CD8-positive, alpha-beta memory T cell (primary cell): Measurements from ENCODE around the gene PPAN. TPM values are rescaled to one million over a fixed set of nuclear protein-coding genes. Genes with fewer than 3 reads are reported as not detected.

Experiments
- CTCF ChIA-PET: fragments of 350-600 bp; sonication (Branson Sonifier 250); formaldehyde crosslinking; loops from one replicate; lab custom pipeline; 2021; ENCODE audit warnings: antibody characterized with exemption; lab: Charles Lee
- POLR2A ChIA-PET: fragments of 350-600 bp; sonication (Branson Sonifier 250); formaldehyde crosslinking; loops from one replicate; lab custom pipeline; 2021; ENCODE audit warnings: antibody characterized with exemption; lab: Charles Lee
- DNase-seq, 5 donors: peaks; one replicate each; pipeline versions ENCODE4 v3.0.0 to v3.0.0-alpha.2; 2020 to 2022; ENCODE audit warnings: mixed read lengths in 1 of 5
- H3K27ac ChIP-seq: one replicate; pipeline ENCODE4 v1.7.0; 2013; ENCODE audit warnings: low read depth, mild to moderate bottlenecking, low read length, moderate library complexity
- H3K27me3 ChIP-seq: 2 replicates; pipeline ENCODE4 v1.7.0; 2013; ENCODE audit warnings: low read length, mild to moderate bottlenecking; ENCODE audit not compliant: insufficient read depth, poor library complexity, severe bottlenecking
- H3K36me3 ChIP-seq: 2 replicates; pipeline ENCODE4 v1.7.0; 2013; ENCODE audit warnings: mild to moderate bottlenecking, low read length, moderate library complexity; ENCODE audit not compliant: insufficient read depth
- H3K4me1 ChIP-seq: 2 replicates; pipeline ENCODE4 v1.7.0; 2013; ENCODE audit warnings: mild to moderate bottlenecking, low read length, moderate library complexity; ENCODE audit not compliant: insufficient read depth
- H3K4me3 ChIP-seq: 2 replicates; pipeline ENCODE4 v1.7.0; 2013; ENCODE audit warnings: mild to moderate bottlenecking, low read length
- H3K9me3 ChIP-seq: 2 replicates; pipeline ENCODE4 v1.7.0; 2013; ENCODE audit warnings: mild to moderate bottlenecking, low read length
- H3K27ac Mint-ChIP-seq, 8 donors: one replicate each; pipeline ENCODE4 v1.8.0; 2020 to 2021; ENCODE audit warnings: mixed read lengths in 8 of 8, mild to moderate bottlenecking in 6 of 8, inconsistent platforms in 3 of 8, moderate library complexity in 3 of 8
- H3K27me3 Mint-ChIP-seq, 2 donors: one replicate each; pipeline ENCODE4 v1.8.0; 2020 to 2021; ENCODE audit warnings: mixed read lengths in 2 of 2, mild to moderate bottlenecking in 1 of 2, moderate library complexity in 1 of 2
- H3K36me3 Mint-ChIP-seq, 3 donors: one replicate each; pipeline ENCODE4 v1.8.0; 2020 to 2021; ENCODE audit warnings: mixed read lengths in 3 of 3, inconsistent platforms in 1 of 3, mild to moderate bottlenecking in 1 of 3
- H3K4me1 Mint-ChIP-seq, 3 donors: one replicate each; pipeline ENCODE4 v1.8.0; 2020 to 2021; ENCODE audit warnings: mixed read lengths in 3 of 3, inconsistent platforms in 1 of 3, mild to moderate bottlenecking in 1 of 3
- H3K4me3 Mint-ChIP-seq, 7 donors: one replicate each; pipeline ENCODE4 v1.8.0; 2020 to 2021; ENCODE audit warnings: mixed read lengths in 7 of 7, mild to moderate bottlenecking in 6 of 7, moderate library complexity in 4 of 7, inconsistent platforms in 2 of 7
- H3K9me3 Mint-ChIP-seq, 5 donors: one replicate each; pipeline ENCODE4 v1.8.0; 2020 to 2022; ENCODE audit warnings: mixed read lengths in 5 of 5, mild to moderate bottlenecking in 3 of 5, moderate library complexity in 2 of 5, inconsistent platforms in 1 of 5
- polyA plus RNA-seq: library from polyadenylated mRNA; unstranded; fragments of 300-500 nt; fragmentation: Illumina TruSeq; gene quantifications from one replicate; pipeline ENCODE4 v1.2.3, GENCODE V29; 2021
- total RNA-seq, 2 experiments: library from RNA; stranded (reverse); gene quantifications; one replicate each; pipeline ENCODE4 v1.2.3, GENCODE V29; 2021

PPAN gene
- total and polyA plus RNA-seq, 3 experiments from 2014 or later: 47.4 to 284 (median 273) TPM

- H3K36me3 ChIP-seq: peaks cover 59% of the 10 kb centered on the region
- H3K4me3 ChIP-seq: peak overlapping the region; percentile 49
- no peaks in the 10 kb centered on the region for H3K27me3 ChIP-seq
- Mint-ChIP-seq H3K27ac (peak overlapping the region; percentile 95 to 100 (median 98)), H3K4me1 (peaks cover 31 to 62% (median 48%) of the 10 kb centered on the region in 3 donors), H3K4me3 (peak overlapping the region; percentile 31 to 88 (median 80)), H3K27me3 (no peaks in the 10 kb centered on the region), H3K36me3 (peaks cover 7 to 79% (median 16%) of the 10 kb centered on the region in 3 donors), H3K9me3 (no peaks in the 10 kb centered on the region)
- CTCF ChIA-PET: interaction anchor here (0.6 to 5.0 kb wide), 21 partner anchors 10 to 155 kb away, joined by 3 to 27 read pairs (median 4); partner anchors contain the start of gene DNMT1
- peaks cover 61% of the 10 kb centered on the region for H3K4me1 ChIP-seq
- no peaks in the 10 kb centered on the region for H3K9me3 ChIP-seq
- peak; percentile 23 to 72 (median 67) for DNase-seq
- POLR2A ChIA-PET: interaction anchor here (0.5 to 2.4 kb wide), 20 partner anchors 11 to 586 kb away, joined by 3 to 16 read pairs (median 5); partner anchors contain the start of genes DNMT1, EIF3G and MRPL4
- H3K27ac ChIP-seq: peak overlapping the region; percentile 71
Measured at GRCh38 chr19:10142701-10143375, 36.7 kb downstream of the PPAN start.

DNA sequence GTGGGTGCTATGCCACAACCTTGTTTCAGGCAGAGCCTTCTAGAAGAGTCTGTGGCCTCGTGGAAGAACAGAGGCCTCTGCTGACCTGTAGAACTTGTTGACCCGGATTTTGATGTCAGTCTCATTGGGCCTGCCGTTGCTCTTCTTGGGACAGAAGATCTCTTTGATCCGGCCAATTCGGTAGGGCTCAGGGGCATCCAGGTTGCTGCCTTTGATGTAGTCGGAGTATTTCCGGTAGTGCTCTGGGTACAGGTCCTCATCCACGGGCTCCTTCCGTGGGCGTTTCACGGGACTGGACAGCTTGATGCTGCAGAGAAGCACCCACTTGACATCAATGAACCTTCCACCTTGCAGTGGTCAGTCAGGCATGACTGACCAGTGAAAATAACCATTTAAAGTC, 37.5 kb downstream of the PPAN start:
- H3K27me3 Mint-ChIP-seq: no peaks in the 10 kb centered on the region
- H3K27ac Mint-ChIP-seq: peak overlapping the region; percentile 95 to 100 (median 98)
- no peaks in the 10 kb centered on the region for H3K9me3 Mint-ChIP-seq
- no peaks in the 10 kb centered on the region for H3K9me3 ChIP-seq
- peaks cover 31 to 60% (median 48%) of the 10 kb centered on the region in 3 donors for H3K4me1 Mint-ChIP-seq
- no peaks in the 10 kb centered on the region for H3K27me3 ChIP-seq
- H3K27ac ChIP-seq: peak overlapping the region; percentile 71
- peaks cover 61% of the 10 kb centered on the region for H3K4me1 ChIP-seq
- POLR2A ChIA-PET: interaction anchor here (0.6 to 1.5 kb wide), 10 partner anchors 11 to 282 kb away, joined by 3 to 8 read pairs (median 5); partner anchors contain the start of genes DNMT1 and MRPL4
- H3K36me3 ChIP-seq: peaks cover 57% of the 10 kb centered on the region
- H3K4me3 ChIP-seq: peak overlapping the region; percentile 5
- peak overlapping the region; percentile 51 to 88 (median 80) for H3K4me3 Mint-ChIP-seq
- no peak for DNase-seq
- CTCF ChIA-PET: interaction anchor here (1.0 to 5.0 kb wide), 17 partner anchors 10 to 115 kb away, joined by 3 to 27 read pairs (median 5); partner anchors contain the start of gene DNMT1
- H3K36me3 Mint-ChIP-seq: peaks cover 7 to 77% (median 19%) of the 10 kb centered on the region in 3 donors

DNA sequence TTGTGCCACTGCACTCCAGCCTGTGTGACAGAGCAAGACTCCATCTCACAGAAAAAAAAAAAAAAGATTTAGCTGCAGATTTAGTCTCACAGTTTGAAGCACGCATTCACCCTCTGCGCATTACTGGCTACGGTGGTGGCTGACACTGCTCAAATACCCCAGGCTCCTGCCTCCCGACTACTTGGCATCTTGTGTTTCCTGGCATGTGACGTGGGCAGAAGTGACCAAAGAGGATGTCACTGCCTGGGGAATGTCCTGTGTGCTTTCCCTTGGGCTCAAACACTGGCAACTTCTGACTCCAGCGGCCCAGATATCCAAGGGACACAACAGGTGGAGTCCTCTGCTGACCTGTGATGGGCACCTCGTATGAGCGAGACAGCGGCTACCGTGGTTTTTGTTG, 38.2 kb downstream of the PPAN start:
- Histone ChIP-seq H3K36me3 (peaks cover 53% of the 10 kb centered on the region), H3K27me3 (no peaks in the 10 kb centered on the region), H3K9me3 (no peaks in the 10 kb centered on the region), H3K4me1 (peaks cover 56% of the 10 kb centered on the region), H3K27ac (no peak overlapping the region), H3K4me3 (no peak overlapping the region)
- DNase-seq: no peak
- Mint-ChIP-seq H3K27ac (peak overlapping the region; percentile 88 to 100 (median 97)), H3K4me3 (peak overlapping the region in 3 of 7 donors; percentile 12 to 56 (median 37)), H3K9me3 (no peaks in the 10 kb centered on the region), H3K27me3 (no peaks in the 10 kb centered on the region), H3K36me3 (peaks cover 7 to 74% (median 19%) of the 10 kb centered on the region in 3 donors), H3K4me1 (peaks cover 31 to 53% (median 48%) of the 10 kb centered on the region in 3 donors)
- CTCF ChIA-PET: interaction anchor here (2.0 to 5.0 kb wide), 3 partner anchors 24 to 48 kb away, joined by 8 to 27 read pairs (median 8); no protein-coding TSS in a partner anchor
- POLR2A ChIA-PET: interaction anchor here (0.6 to 1.3 kb wide), 3 partner anchors 15 to 202 kb away, joined by 3 to 4 read pairs (median 3); partner anchors contain the start of gene MRPL4

DNA sequence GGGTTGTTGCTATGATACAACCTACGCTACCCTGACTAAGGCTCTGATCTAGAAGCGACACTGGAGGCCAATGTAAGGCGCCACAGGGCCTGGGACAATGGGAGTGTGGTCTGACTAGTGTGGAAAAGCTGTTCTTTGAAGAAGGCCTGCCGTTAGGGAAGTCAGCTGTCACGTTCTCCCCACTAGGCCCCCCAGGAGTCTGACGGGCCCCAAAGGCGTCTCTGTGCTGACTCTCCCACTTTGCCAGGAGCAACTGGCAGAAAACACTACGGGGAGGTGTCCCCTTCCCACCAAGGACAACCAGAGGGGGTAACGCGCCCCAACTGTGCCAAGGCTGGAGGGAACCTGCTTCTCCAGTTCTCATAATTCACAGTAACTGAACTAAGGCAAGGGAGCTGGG, 38.9 kb downstream of the PPAN start:
- peaks cover 31 to 48% (median 48%) of the 10 kb centered on the region in 3 donors for H3K4me1 Mint-ChIP-seq
- Histone ChIP-seq H3K4me1 (peaks cover 51% of the 10 kb centered on the region), H3K27ac (no peak overlapping the region), H3K4me3 (no peak overlapping the region), H3K36me3 (peaks cover 53% of the 10 kb centered on the region), H3K9me3 (no peaks in the 10 kb centered on the region), H3K27me3 (no peaks in the 10 kb centered on the region)
- H3K27me3 Mint-ChIP-seq: no peaks in the 10 kb centered on the region
- no peak overlapping the region for H3K4me3 Mint-ChIP-seq
- ChIA-PET CTCF (interaction anchor here (2.3 to 5.0 kb wide), 2 partner anchors 31 to 48 kb away, joined by 8 to 27 read pairs; no protein-coding TSS in a partner anchor), POLR2A (interaction anchor here (1.3 kb wide), 1 partner anchor 107 kb away, joined by 3 read pairs; the partner anchor contains the start of gene MRPL4)
- no peak for DNase-seq
- H3K36me3 Mint-ChIP-seq: peaks cover 7 to 74% (median 19%) of the 10 kb centered on the region in 3 donors
- H3K27ac Mint-ChIP-seq: peak overlapping the region; percentile 32 to 100 (median 66)
- no peaks in the 10 kb centered on the region for H3K9me3 Mint-ChIP-seq

DNA sequence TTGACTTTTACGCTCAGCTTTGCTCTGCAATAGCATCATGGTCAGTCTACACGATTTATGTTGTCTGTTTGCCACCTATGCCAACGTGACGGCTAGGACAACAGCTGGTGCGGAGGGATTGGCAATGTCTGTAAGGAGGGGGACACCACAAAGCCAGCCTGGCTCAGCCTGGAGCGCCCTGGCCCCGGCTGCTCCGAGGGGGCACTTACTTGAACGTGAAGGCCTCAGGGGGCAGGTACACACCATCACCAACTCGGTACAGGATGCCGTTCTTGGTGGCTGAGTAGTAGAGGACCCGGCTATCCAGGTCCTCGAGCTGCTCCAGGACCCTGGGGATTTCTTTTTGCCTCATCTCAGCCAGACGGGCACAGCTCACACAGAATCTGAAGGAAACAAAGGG, 40.0 kb downstream of the PPAN start:
- peaks cover 31 to 48% (median 45%) of the 10 kb centered on the region in 3 donors for H3K4me1 Mint-ChIP-seq
- no peaks in the 10 kb centered on the region for H3K27me3 ChIP-seq
- H3K9me3 Mint-ChIP-seq: no peaks in the 10 kb centered on the region
- peaks cover 11 to 75% (median 19%) of the 10 kb centered on the region in 3 donors for H3K36me3 Mint-ChIP-seq
- H3K27me3 Mint-ChIP-seq: no peaks in the 10 kb centered on the region
- ChIA-PET CTCF (no interaction called here), POLR2A (no interaction called here)
- no peak overlapping the region for H3K4me3 ChIP-seq
- H3K4me1 ChIP-seq: peaks cover 44% of the 10 kb centered on the region
- H3K4me3 Mint-ChIP-seq: no peak overlapping the region
- peaks cover 55% of the 10 kb centered on the region for H3K36me3 ChIP-seq
- no peak for DNase-seq
- H3K27ac Mint-ChIP-seq: peak overlapping the region in 7 of 8 donors; percentile 43 to 100 (median 63)
- no peaks in the 10 kb centered on the region for H3K9me3 ChIP-seq
- H3K27ac ChIP-seq: no peak overlapping the region

DNA sequence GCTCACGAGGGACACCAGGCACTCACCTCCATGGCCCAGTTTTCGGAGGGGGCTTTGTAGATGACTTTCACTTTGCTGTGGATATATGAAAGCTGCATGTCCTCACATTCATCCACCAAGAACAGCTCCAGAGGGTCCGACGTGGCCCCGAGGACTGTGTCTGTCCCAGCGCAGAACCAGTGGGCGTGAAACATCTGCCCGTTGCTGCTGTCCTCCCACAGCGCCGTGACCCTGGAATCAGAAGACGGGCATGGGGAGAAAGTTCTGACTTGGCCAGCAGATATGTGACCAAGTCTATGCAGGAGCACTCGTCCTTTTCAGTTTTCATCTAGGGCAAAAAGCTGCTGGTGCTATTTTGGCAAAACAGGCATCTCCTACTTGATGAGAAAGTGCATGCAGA, 43.3 kb downstream of the PPAN start:
- Mint-ChIP-seq H3K4me1 (peaks cover 4 to 18% (median 12%) of the 10 kb centered on the region in 3 donors), H3K27me3 (no peaks in the 10 kb centered on the region), H3K4me3 (no peak overlapping the region), H3K9me3 (no peaks in the 10 kb centered on the region), H3K27ac (peak overlapping the region in 2 of 8 donors; percentile 52 to 66), H3K36me3 (peaks cover 15 to 81% (median 21%) of the 10 kb centered on the region in 3 donors)
- no peak overlapping the region for H3K4me3 ChIP-seq
- H3K9me3 ChIP-seq: no peaks in the 10 kb centered on the region
- peaks cover 11% of the 10 kb centered on the region for H3K4me1 ChIP-seq
- POLR2A ChIA-PET: no interaction called here
- CTCF ChIA-PET: no interaction called here
- no peak for DNase-seq
- no peaks in the 10 kb centered on the region for H3K27me3 ChIP-seq
- H3K27ac ChIP-seq: no peak overlapping the region
- peaks cover 44% of the 10 kb centered on the region for H3K36me3 ChIP-seq

- Histone ChIP-seq H3K36me3 (peaks cover 49% of the 10 kb centered on the region), H3K4me3 (no peak overlapping the region), H3K4me1 (no peaks in the 10 kb centered on the region), H3K27me3 (no peaks in the 10 kb centered on the region), H3K9me3 (no peaks in the 10 kb centered on the region), H3K27ac (no peak overlapping the region)
- Mint-ChIP-seq H3K36me3 (peaks cover 12 to 83% (median 25%) of the 10 kb centered on the region in 3 donors), H3K4me1 (peaks cover 0 to 1% (median 0%) of the 10 kb centered on the region in 3 donors), H3K27me3 (no peaks in the 10 kb centered on the region), H3K27ac (peak overlapping the region in 5 of 8 donors; percentile 42 to 68 (median 55)), H3K4me3 (no peak overlapping the region), H3K9me3 (no peaks in the 10 kb centered on the region)
- ChIA-PET POLR2A (no interaction called here), CTCF (interaction anchor here (1.4 kb wide), 1 partner anchor 31 kb away, joined by 3 read pairs; no protein-coding TSS in a partner anchor)
- DNase-seq: no peak
Measured at GRCh38 chr19:10151521-10151920, 45.4 kb downstream of the PPAN start.
